Tibial nerve (tissue), 4 donors: Measurements from ENCODE around the gene SDK1.

Experiments used
- CTCF ChIP-seq, 5 experiments: fragments of 200-600 bp in 3 of 5; fragments of 450-650 bp in 2 of 5; sonication (generic) in 3 of 5; IDR thresholded peaks; one replicate each; pipeline ENCODE4 v1.5.1; 2016 to 2019; ENCODE audit warnings: antibody characterized with exemption in 5 of 5, mild to moderate bottlenecking in 3 of 5, moderate library complexity in 2 of 5
- EP300 ChIP-seq, 2 donors: sonication (generic); formaldehyde crosslinking; IDR thresholded peaks; one replicate each; pipeline ENCODE4 v1.6.1; 2017; ENCODE audit warnings: antibody characterized with exemption in 2 of 2, mild to moderate bottlenecking in 1 of 2

- no peak for TF ChIP-seq CTCF (IDR thresholded peaks at IDR 0.05)
- no peak for TF ChIP-seq EP300 (IDR thresholded peaks at IDR 0.05)
These were observed 867.5 kb downstream of the SDK1 start for GRCh38 chr7:4168541-4168940.
